GM18507 (cell line): ENCODE results near the gene MMP24.
"Not testable (repeated sequence)": the region's sequence is repeated elsewhere in the genome, so short reads cannot be mapped to it uniquely, and the experiment has no call there.

Experiments used
- DNase-seq: peaks from one replicate; pipeline ENCODE4 v3.0.0; 2011; ENCODE audit warnings: low read depth; ENCODE audit not compliant: insufficient read length; ENCODE audit errors: extremely low spot score
- FAIRE-seq: peaks from 2 replicates; lab custom pipeline; 2011; peaks lifted over from hg19 to GRCh38; lab: Jason Lieb, UNC

Gene MMP24

GRCh38 chr20:35302421-35303335, 76.2 kb downstream of the MMP24 start:
- FAIRE-seq (no peak), DNase-seq (no peak)

GRCh38 chr20:35303382-35303734, 76.9 kb downstream of the MMP24 start:
- no peak for DNase-seq
- no peak for FAIRE-seq

- FAIRE-seq: peak; percentile 75
- peak; percentile 73 for DNase-seq
Observed at GRCh38 chr20:35303735-35304491, 77.4 kb downstream of the MMP24 start.

GRCh38 chr20:35304956-35305355, 78.5 kb downstream of the MMP24 start:
- no peak for FAIRE-seq
- DNase-seq: no peak

GRCh38 chr20:35305682-35306556, 79.4 kb downstream of the MMP24 start:
- DNase-seq (no peak), FAIRE-seq (no peak)

GRCh38 chr20:35306931-35307517, 80.5 kb downstream of the MMP24 start:
- DNase-seq (no peak), FAIRE-seq (no peak)

- FAIRE-seq: no peak
- no peak for DNase-seq
Observed at GRCh38 chr20:35307666-35308653, 81.5 kb downstream of the MMP24 start.

- DNase-seq: no peak
- FAIRE-seq: no peak
Observed at GRCh38 chr20:35311409-35311808, 84.9 kb downstream of the MMP24 start.

GRCh38 chr20:35311822-35312221, 85.3 kb downstream of the MMP24 start:
- FAIRE-seq: no peak
- no peak for DNase-seq

GRCh38 chr20:35312318-35312717, 85.8 kb downstream of the MMP24 start:
- no peak for DNase-seq
- FAIRE-seq: no peak

GRCh38 chr20:35314816-35315631, 88.5 kb downstream of the MMP24 start:
- DNase-seq: no peak
- FAIRE-seq: no peak

GRCh38 chr20:35315632-35316020, 89.1 kb downstream of the MMP24 start:
- FAIRE-seq, DNase-seq: not testable (repeated sequence)

GRCh38 chr20:35316086-35316485, 89.6 kb downstream of the MMP24 start:
- FAIRE-seq (no peak), DNase-seq (no peak)

- DNase-seq: no peak
- no peak for FAIRE-seq
Observed at GRCh38 chr20:35317416-35318210, 91.1 kb downstream of the MMP24 start.

- FAIRE-seq (no peak), DNase-seq (no peak)
Observed at GRCh38 chr20:35318502-35319157, 92.1 kb downstream of the MMP24 start.

GRCh38 chr20:35319192-35319870, 92.8 kb downstream of the MMP24 start:
- FAIRE-seq (no peak), DNase-seq (no peak)
